ENCODE results near the gene SMARCA2.

Gene SMARCA2

DNA sequence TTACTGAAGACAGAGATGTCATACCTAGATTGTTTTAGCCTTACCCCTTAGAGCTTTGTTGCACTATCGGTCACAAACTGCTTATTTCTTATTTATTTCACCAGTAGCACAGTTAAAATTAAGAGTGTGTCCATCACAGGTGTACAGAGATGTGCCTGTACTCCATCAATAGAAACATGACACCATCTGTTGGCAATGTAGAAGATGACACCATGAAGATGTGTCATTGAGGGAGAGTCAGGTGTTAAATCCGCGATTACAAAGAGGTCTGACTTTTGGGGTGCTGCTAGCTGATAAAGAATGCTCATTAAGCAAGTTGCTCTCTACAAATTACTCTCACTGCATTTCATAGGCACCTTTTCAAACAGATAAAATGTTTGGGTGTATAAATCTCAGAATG, 164.4 kb downstream of the SMARCA2 start:
- no peak for DNase-seq

DNA sequence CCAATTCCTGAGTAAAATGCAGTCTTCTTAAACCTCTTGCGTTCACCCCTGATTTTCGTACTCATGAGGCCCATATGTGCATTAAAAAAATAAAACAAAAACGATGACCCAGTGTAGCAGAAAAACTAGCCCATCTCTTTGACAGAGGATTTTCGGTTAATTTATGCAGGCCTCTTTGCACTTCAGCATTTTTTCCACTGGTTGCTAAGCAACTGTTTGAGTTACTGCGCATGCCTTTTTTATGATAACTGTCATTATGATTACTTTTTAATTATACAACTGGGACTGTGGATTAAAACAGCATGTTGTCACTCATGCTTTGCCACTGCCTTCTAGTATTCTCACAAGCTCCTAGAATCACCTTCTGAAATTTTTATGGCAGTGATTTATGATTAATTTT, 165.0 kb downstream of the SMARCA2 start:
- DNase-seq = no peak

DNA sequence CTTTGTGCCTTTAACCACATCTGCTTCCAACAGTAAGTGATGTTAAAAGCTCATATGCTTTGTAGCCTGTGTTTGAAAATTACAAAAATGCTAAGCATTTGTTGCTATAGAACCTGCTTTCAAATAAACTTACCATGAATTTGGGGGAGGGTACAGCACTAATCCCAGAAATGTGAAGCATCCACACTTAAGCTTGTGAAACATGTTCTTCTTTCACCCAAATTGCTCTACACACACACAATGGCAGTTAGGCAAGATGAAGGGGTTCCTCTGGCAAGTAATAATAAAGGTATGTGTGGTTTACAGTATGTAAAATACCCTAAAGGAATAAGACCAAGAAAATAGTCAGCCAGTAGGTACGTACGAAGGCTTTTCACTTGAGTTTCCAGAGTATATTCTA, 165.6 kb downstream of the SMARCA2 start:
- no peak for DNase-seq

DNA sequence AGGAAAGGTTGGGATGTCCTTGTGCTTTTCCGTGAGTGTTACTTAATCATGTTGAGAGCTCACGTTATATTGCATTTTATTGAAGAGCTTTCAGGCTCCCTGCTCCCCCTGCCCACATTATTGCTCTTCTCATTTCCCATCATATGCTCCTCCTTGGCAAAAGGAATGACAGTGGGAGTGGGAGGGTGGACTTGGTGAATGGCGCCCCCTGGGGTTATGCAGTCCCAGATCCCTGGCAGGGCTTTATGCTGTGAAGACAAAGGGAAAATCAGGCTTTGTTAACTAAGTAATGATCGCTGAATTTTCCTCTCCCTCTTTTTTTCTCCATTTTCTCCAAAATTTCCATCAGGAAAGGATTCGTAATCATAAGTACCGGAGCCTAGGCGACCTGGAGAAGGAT, 166.6 kb downstream of the SMARCA2 start:
- DNase-seq = no peak

DNA sequence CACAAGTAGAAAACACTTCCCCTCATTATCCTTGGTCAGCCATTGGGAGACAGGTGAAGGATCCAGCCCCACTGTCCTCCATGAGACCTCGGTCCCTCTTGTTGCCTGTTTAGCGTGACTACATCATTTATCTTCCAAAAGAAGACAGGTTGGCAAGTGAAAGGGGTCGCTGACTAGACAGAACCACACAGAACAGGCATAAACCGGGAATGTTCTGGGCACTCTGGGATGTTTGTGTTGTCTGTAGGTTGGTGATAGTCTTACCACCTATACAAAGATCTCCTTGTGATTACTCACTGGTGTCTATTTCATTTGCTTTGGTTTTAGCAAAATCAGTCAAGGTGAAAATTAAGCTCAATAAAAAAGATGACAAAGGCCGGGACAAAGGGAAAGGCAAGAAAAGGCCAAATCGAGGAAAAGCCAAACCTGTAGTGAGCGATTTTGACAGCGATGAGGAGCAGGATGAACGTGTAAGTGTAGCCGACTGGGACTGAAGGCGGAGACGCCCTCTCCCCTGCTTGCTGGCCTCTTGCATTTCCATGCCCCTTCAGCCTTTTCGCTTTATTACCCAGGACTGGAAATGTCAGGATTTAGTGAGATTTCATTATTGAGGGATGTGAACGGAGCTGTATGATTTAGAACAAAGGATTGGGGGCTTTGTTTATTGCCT, 175.9 kb downstream of the SMARCA2 start:
- DNase-seq = no peak

DNA sequence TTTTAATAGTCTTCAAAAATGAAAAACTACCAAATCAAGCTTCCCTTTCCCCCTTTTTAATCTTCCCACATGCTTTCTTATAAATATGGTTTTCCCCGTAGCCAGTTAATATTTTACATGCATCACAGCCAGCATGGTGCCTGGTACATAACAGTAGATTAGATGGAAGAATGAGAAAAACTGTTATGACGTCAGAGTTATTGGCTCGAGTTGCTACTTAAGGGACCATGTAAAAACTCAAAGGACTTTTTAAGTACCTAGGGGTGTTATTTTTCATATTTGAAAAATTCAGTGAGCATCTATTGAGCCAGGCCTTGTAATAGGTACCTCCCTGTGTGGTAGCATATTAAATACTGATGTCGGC, 176.4 kb downstream of the SMARCA2 start:
- no peak for DNase-seq

DNA sequence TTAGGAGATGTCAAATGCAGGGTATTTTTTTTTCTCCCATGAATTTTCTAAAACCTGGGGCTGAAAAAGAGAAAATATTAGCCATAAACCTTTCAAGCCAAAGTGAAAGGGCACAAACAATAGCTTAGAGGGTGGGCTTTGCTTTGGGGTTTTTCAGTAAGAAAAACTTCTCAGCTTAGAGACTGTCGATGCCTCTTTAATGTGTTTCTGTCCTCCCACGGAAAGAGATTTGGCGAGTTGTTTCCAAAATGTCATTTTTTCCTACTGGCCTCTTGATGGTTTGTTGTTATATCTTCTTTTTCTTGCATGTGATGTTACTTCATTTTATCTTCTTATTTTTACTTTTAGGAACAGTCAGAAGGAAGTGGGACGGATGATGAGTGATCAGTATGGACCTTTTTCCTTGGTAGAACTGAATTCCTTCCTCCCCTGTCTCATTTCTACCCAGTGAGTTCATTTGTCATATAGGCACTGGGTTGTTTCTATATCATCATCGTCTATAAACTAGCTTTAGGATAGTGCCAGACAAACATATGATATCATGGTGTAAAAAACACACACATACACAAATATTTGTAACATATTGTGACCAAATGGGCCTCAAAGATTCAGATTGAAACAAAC, 177.3 kb downstream of the SMARCA2 start:
- DNase-seq = no peak

DNA sequence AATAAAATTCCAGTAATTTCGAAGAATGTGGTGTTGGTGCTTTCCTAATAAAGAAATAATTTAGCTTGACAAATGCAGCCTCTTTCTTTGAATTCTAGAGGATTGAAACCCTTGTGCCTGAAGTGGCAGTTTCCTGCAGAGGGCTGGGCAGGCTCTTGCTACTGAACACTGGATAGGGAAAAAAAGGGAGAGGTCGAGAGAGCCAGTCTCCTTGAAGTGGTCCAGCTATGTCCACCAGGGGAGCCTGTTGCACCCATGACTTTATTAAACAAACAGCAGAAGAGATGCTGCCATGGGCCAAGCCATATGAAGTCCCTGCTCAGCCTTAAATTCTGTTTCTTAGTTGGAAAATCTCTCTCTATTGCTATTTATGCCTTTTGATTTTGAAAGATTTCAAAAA, 178.4 kb downstream of the SMARCA2 start:
- DNase-seq = no peak

DNA sequence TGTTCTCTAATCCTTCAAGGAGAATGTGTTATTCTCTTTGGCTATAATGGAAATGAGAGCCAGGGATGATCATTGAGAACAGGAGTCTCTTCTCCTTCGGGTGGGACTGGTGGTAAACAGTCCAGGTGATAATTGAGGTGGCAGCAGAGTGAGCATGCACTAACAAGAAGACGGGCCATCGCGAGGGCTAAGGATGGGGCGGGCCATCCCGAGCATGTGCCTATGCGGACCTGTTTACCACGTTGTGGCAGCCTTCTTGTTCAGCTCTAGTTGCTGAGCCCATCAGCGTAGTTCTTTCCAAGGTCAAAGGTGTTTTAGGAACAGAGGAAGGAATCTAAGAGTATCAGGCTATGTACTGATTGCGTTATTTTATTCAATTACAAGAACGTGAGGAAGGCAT, 180.1 kb downstream of the SMARCA2 start:
- DNase-seq = no peak

DNA sequence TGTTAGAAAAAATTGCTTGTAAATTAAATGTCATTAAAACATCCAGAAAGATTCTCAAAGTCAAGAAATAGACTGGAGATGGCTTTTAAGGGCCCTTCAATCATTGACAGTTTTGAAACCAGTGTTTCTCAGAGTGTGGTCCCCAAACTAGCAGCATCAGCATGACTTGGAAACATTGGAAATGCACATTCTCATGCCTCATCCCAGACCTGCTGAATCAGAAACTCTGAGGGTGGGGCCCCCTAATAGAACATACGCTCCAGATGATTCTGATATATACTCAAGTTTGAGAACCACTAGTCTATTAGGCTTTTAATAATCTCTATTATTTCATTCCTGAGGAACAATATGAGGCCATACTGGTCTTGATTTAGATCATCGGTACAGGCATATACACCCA, 181.6 kb downstream of the SMARCA2 start:
- DNase-seq = no peak

DNA sequence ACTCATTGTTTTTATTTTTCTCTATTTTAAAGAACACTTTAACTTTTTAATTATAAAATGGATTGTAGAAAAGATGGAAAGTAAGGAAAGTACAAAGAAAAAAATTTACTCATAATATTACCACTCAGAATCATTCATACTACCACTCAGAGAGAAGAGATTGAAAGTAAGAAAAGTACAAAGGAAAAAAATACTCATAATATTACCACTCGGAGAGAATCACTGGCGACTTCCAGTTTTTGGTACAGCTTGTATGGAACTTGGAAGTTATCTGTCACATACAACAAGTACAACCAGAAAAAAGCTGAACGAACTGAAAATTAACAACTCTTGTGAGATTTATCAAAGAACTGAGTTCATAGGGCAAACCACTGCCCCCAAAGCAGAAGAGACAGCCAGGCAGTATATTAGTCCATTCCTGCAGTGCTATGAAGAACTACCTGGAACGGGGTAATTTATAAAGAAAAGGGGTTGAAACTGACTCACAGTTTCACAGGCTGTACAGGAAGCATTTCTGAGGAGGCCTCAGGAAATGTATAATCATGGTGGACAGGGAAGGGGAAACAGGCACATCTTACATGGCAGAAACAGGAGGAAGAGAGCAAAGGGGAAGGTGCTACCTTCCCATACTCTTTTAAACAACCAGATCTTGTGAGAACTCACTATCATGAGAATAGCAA, 183.9 kb downstream of the SMARCA2 start:
- no peak for DNase-seq

DNA sequence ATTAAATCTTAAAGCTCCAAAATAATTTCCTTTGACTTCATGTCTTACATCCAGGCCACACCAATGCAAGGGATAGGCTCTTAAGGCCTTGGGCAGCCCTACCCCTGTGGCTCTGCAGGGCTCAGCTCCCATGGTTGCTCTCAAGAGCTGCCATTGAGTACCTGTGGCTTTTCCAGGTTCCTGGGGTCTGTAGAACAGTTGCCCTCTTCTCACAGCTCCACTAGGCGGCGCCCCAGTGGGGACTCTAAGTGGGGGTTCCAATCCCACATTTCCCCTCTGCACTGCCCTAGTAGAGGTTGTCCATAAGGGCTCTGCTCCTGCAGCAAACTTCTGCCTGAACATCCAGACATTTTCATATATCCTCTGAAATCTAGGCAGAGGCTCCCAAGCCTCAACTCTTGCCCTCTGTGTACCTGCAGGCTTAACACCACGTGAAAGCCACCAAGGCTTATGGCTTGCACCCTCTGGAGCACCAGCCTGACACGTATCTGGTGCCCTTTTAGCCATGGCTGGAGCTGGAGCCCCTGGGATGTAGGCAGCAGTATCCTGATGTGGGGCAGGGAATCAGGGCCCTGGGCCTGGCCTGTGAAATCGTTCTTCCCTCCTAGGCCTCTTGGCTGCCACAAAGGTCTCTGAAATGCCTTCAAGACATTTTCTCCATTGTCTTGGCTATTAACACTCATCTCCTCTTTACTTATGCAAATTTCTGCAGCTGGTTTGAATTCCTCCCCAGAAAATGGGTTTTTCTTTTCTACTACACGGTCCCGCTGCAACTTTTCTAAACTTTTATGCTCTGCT, 185.1 kb downstream of the SMARCA2 start:
- no peak for DNase-seq

DNA sequence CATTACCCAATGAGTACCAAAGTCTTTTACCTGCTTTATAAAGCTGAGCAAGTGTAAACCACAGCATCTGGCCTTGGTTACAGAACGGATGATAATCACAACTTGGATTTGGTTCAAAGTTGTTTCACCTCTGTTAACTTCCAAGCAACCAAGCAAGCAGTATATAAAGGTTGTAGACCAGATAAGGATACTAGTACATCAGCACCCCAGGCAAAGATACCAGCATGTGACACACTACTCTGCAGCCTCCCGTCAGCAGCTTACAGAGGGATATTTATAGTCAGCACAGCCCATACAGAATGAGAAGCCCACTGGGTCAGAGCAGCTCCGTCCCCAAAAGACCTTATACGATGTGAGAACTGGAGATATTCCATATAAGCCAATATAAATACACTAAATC, 193.3 kb downstream of the SMARCA2 start:
- DNase-seq = no peak

DNA sequence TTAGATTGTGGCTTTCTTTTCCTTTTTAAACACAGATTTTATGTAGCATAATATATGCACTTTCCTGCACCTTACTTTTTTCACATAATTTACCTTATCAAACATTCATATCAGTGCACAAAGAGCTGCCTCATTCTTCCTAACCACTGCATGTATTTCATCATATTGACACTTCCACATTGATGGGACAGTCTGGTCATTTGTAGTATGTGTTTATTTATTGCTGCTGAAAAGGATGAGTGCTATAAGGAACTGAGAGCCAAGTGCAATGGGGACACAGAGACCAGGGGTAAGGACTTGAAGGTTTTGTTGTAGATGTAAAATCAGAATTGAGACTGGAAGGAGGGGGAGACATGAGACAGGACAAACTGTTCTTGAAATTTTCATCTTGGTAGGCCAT, 193.8 kb downstream of the SMARCA2 start:
- DNase-seq = no peak

DNA sequence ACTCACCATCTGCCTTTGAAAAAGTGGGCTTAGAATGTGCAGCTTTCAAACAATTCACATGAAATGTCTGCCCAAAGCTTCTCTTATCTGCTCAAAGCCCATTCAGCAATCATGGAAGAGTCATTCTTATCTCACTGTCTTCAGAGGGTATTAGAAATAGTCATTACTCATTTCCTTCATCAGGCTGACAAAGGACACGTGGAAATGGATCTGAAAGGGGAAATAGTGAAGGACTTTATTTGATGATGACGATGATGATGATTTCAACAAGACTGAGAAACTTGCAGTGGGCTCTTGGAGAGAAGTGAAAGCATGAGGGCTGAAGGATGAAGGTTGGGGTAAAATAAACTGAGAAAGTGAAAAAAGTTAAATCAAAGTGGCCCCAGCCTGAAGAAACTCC, 194.3 kb downstream of the SMARCA2 start:
- no peak for DNase-seq

DNA sequence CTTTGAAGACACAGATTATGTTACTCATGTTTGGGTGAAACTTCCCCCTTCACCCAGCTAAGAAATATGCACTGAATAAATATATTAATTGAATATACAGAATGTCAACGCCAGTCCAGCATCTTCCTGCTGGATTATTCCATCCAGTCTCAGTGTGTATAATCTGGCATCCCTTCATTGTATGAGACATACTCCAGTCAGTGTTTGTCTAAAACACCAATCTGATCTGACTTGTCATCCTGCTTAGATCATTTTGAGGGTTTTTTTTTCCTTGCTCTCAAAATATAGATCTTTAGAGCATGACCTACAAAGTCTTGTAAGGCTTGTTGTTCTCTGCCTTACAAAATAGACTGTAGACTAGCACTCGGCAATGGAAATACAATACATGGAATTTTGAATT, 195.1 kb downstream of the SMARCA2 start:
- DNase-seq = no peak

DNA sequence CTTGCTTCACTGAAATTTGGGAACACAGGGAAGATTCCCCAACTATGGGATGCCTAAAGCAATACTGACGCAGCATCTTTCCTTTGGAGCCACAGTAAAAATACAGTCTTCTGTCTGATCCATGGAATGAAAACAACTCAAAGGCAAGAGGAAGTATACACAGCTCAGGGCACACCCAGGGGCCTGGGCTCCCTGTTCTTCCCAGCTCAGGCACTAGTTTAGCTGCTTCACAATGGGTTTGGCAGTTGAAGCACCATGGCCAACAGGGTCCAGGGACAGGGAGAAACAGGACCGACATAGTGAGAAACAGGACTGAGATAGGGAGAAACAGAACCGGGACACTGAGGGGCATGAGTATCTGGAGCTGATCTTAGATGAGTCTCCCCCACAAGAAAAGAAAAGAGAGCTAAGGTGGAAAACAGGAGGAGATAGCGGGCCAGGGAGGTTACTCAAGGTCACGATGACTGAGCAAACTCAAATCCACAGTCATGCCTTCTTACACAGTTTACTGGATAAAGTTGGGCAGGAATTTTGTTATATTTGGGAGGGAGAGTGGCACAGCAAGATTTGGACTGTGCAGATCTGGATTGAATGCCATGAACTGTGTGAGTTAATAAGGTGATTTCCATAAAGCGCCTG, 198.8 kb downstream of the SMARCA2 start:
- DNase-seq = no peak

DNA sequence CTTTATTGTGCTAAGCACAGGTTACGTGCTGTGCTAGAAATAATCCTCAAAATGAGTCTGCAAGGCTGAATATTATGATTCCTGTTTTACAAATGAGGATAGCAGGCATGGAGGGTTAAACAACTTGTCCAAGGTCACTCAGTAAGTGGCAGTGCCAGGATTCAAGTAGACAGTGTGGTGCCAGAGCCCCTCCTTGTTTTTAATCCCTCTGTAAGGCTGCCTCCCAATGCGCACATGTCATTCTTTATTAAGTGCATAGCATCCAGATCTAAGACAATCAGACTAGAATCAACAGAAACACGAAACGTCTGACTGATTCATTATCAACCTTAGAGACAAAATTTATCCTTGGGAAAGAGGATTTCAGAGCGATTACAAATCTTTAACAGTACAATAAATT, 199.6 kb downstream of the SMARCA2 start:
- DNase-seq = no peak

DNA sequence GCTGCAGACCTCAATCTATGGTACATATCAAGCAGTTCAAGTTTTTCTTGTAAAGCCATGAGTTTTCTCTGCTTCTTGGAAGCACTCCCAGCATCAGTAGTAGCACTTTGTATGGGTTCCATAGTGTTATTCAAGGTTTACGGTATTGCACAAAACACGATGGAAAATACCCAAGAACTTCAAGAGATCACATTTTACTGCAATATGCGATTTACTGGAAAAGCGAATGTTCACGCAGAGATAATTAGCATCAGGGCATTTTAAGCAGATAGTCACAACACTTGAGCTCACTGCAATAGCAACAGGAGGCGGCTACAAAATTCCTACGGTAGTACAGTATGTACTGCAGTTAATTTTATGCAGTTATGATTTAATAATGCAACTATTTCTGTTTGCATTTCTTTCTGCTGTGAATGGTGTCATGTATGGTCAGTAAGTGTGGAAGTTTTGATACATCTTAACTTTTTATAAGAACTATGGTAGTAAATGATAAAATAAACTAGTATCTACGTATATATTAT, 200.8 kb downstream of the SMARCA2 start:
- DNase-seq = no peak

DNA sequence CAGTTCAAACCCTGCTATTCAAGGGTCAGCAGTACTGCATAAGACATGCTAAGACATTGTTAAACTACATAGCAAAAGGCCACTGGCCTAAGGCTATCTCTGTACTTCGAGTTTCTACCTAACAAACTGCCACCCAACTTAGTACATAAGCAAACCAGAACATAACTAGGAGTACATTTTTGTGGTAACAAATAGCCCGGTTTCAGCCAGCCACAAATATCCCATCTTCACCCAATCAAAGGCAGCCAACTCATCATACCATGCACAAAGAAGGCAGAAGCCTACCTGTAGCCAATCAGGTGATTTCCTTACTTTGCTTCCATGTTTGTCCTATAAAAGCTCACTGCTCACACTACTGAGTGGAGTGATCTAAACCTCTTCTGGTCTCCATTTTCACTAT, 201.4 kb downstream of the SMARCA2 start:
- DNase-seq = no peak

DNA sequence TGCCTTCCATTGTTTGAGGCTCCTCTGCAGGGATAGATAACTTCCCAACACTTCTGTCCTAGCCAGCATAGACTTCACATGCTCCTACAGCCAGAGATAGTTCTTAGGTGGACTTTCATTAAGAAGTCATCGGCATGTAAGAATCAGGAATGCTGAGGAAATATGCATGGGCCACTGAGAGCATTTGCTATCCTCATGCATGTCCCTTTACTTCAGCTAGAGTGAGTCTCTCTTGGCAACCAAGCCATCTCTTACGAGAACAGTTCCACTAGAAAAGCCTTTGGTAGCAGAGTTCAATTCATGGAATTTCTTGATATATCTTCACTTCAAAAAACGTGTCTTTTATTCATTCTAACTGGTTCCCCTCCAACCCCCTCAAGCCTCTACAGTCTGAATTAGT, 202.4 kb downstream of the SMARCA2 start:
- no peak for DNase-seq

DNA sequence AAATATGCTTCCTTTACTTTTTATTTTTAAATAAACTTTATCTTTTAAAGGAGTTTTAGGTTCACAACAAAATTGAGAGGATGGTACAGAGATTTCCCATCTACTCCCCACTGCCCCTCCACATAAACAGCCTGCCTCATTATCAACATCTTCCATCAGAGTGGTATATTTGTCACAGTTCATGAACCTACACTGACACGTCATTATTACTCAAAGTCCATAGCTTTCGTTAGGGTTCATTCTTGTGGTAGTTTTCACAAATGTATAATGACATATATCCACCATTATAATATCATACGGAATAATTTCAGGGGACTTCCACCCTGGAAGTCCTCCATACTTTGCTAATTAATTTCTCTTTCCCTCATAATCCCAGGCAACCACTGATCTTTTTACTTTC, 204.9 kb downstream of the SMARCA2 start:
- DNase-seq = no peak

All from right forelimb (tissue), 1 donor.